H1 (cell line): Measurements from ENCODE around the gene CRABP2. TPM values are rescaled to one million over a fixed set of nuclear protein-coding genes. Genes with fewer than 3 reads are reported as not detected.

Experiments used
- ATF3 ChIP-seq: IDR thresholded peaks from 2 replicates; pipeline ENCODE4 v1.6.1; 2011; ENCODE audit warnings: low read depth, mild to moderate bottlenecking, low read length; ENCODE audit not compliant: insufficient read depth
- BRCA1 ChIP-seq: IDR thresholded peaks from 2 replicates; pipeline ENCODE4 v1.6.1; 2012; ENCODE audit warnings: low read depth, low read length, improper control_type of control experiment
- CBX8 ChIP-seq: fragments of 300-800, 300-1000 bp; sonication (generic); IDR thresholded peaks from 2 replicates; pipeline ENCODE4 v1.7.1; 2016; ENCODE audit warnings: low read depth, low read length, borderline replicate concordance
- CTBP2 ChIP-seq: IDR thresholded peaks from 2 replicates; pipeline ENCODE4 v1.7.0; 2011; ENCODE audit warnings: borderline replicate concordance, mild to moderate bottlenecking, moderate library complexity, mixed read lengths, low read length; ENCODE audit not compliant: insufficient read depth, insufficient read length
- EP300 ChIP-seq, 2 experiments: IDR thresholded peaks; 1 replicate in 1 of 2; 2 replicates in 1 of 2; pipeline ENCODE4 v1.6.1; 2011 to 2012; ENCODE audit warnings: low read depth in 2 of 2, low read length in 2 of 2, mild to moderate bottlenecking in 2 of 2, borderline replicate concordance in 1 of 2, inconsistent platforms in 1 of 2, moderate library complexity in 1 of 2
- EZH2 ChIP-seq: fragments of 200-600 bp; sonication (generic); IDR thresholded peaks from 2 replicates; pipeline ENCODE4 v1.7.1; 2012; ENCODE audit warnings: low read depth, mild to moderate bottlenecking, moderate library complexity, low read length, inconsistent platforms; ENCODE audit not compliant: severe bottlenecking
- GABPA ChIP-seq: IDR thresholded peaks from 2 replicates; pipeline ENCODE4 v1.6.1; 2011; ENCODE audit warnings: mild to moderate bottlenecking, low read length, moderate library complexity, borderline replicate concordance; ENCODE audit not compliant: insufficient read depth
- KDM1A ChIP-seq: fragments of 200-600, 300-600 bp; sonication (generic); IDR thresholded peaks from 2 replicates; pipeline ENCODE4 v1.7.1; 2016; ENCODE audit warnings: mild to moderate bottlenecking, low read length, borderline replicate concordance
- KDM4A ChIP-seq: IDR thresholded peaks from one replicate; pipeline ENCODE4 v1.7.1; 2012; ENCODE audit warnings: low read depth, mild to moderate bottlenecking, moderate library complexity, low read length, inconsistent platforms; ENCODE audit not compliant: severe bottlenecking
- KDM5A ChIP-seq: fragments of 200-600 bp; IDR thresholded peaks from 2 replicates; pipeline ENCODE4 v1.7.1; 2012; ENCODE audit warnings: mild to moderate bottlenecking, low read length, inconsistent platforms, mixed read lengths
- PHF8 ChIP-seq: fragments of 200-600 bp; sonication (generic); conservative IDR thresholded peaks from 2 replicates; pipeline ENCODE4 v1.7.1; 2012; ENCODE audit warnings: low read depth, mild to moderate bottlenecking, inconsistent platforms, low read length, moderate library complexity
- POLR2AphosphoS5 ChIP-seq: IDR thresholded peaks from 2 replicates; pipeline ENCODE4 v1.6.1; 2011; ENCODE audit warnings: low read depth, low read length
- POU5F1 ChIP-seq: IDR thresholded peaks from 2 replicates; pipeline ENCODE4 v1.6.1; 2011; ENCODE audit warnings: low read depth, mild to moderate bottlenecking, low read length, moderate library complexity
- RFX5 ChIP-seq: IDR thresholded peaks from 2 replicates; pipeline ENCODE4 v1.6.1; 2011; ENCODE audit warnings: low read depth, low read length, improper control_type of control experiment, borderline replicate concordance
- SAP30 ChIP-seq: fragments of 300-600 bp; sonication (generic); IDR thresholded peaks from 2 replicates; pipeline ENCODE4 v1.7.1; 2012; ENCODE audit warnings: low read length, moderate library complexity, mild to moderate bottlenecking, inconsistent platforms; ENCODE audit not compliant: insufficient read depth, insufficient replicate concordance
- SIRT6 ChIP-seq: IDR thresholded peaks from one replicate; pipeline ENCODE4 v1.7.1; 2012; ENCODE audit warnings: low read length, inconsistent platforms
- SIX5 ChIP-seq: IDR thresholded peaks from 2 replicates; pipeline ENCODE4 v1.6.1; 2011; ENCODE audit warnings: mild to moderate bottlenecking, low read depth, low read length
- SP1 ChIP-seq: IDR thresholded peaks from 2 replicates; pipeline ENCODE4 v1.6.1; 2011; ENCODE audit warnings: low read depth, low read length
- SRF ChIP-seq: IDR thresholded peaks from 2 replicates; pipeline ENCODE4 v1.6.1; 2011; ENCODE audit warnings: mild to moderate bottlenecking, low read depth, low read length, moderate library complexity
- TAF7 ChIP-seq: optimal IDR thresholded peaks from 2 replicates; pipeline ENCODE3; 2011; ENCODE audit warnings: low read depth, mild to moderate bottlenecking, inconsistent platforms, low read length, moderate library complexity, borderline replicate concordance
- TCF12 ChIP-seq: IDR thresholded peaks from 2 replicates; pipeline ENCODE4 v1.6.1; 2011; ENCODE audit warnings: low read depth, mild to moderate bottlenecking, low read length
- TEAD4 ChIP-seq: IDR thresholded peaks from 2 replicates; pipeline ENCODE4 v1.6.1; 2012; ENCODE audit warnings: low read depth, low read length, inconsistent platforms, mixed read lengths
- USF2 ChIP-seq: IDR thresholded peaks from 2 replicates; pipeline ENCODE4 v1.6.1; 2011; ENCODE audit warnings: low read length, improper control_type of control experiment
- polyA plus RNA-seq, 7 experiments: library from polyadenylated mRNA; depleted of rRNA in 3 of 7; stranded (reverse) in 5 of 7; unstranded in 2 of 7; fragments of >200 nt in 5 of 7; fragments of 200-250 nt in 2 of 7; gene quantifications; 1 replicate in 5 of 7; 2 replicates in 1 of 7; 4 replicates in 1 of 7; pipeline versions ENCODE4 v1.2.1 to v1.2.3, GENCODE V29; 2011 to 2013; ENCODE audit warnings: missing spikeins in 2 of 7, mixed read lengths in 2 of 7
- total RNA-seq: library from RNA; stranded (reverse); fragmentation: NEBNext Ultra II Directional; extraction: Animal tissue kit (Norgen Biotek cat#: 25700); gene quantifications from 2 replicates; pipeline ENCODE4 v1.2.1, GENCODE V29; 2021

Gene CRABP2
- total and polyA plus RNA-seq, 2 of the 8 experiments (the other 6 are each of a cell fraction or from before 2014, with no cell fraction given) = 69.2 to 119 TPM

- TF ChIP-seq POLR2AphosphoS5 (peak; percentile 67; the same call in 1 of the 2 replicates), BRCA1 (no peak), TEAD4 (no peak), SIRT6 (no peak), SRF (no peak), EP300 (IDR thresholded peaks at IDR 0.05; ENCODE audit: borderline replicate concordance in 1 of 2, low read depth in 2 of 2, low read length in 2 of 2) (no peak), CTBP2 (peak; percentile 32), GABPA (no peak), SIX5 (no peak), EZH2 (no peak), PHF8 (peak; percentile 52), ATF3 (no peak), TCF12 (no peak), RFX5 (no peak), USF2 (no peak), KDM1A (no peak), SP1 (0 out of 2 replicates have a peak, but pooled peaks have one; percentile 7), KDM4A (no peak), KDM5A (no peak), CBX8 (no peak), SAP30 (no peak), TAF7 (peak; percentile 9), POU5F1 (no peak)
Measured at GRCh38 chr1:156750711-156751450, 45.5 kb upstream of the CRABP2 start (continued).
